Sigmoid colon (tissue), 7 donors: ENCODE measurements around the gene NUFIP2. TPM values are rescaled to one million over a fixed set of nuclear protein-coding genes. Genes with fewer than 3 reads are reported as not detected.
A peak's percentile ranks its signal among the peaks of the same experiment; 100 is the strongest.

Source experiments
- DNase-seq: peaks from one replicate; pipeline ENCODE4 v3.0.0-alpha.2; 2019
- H3K27ac ChIP-seq, 4 donors: fragments of 200-600 bp; sonication (generic); one replicate each; pipeline ENCODE4 v1.5.1; 2016 to 2019; ENCODE audit warnings: mild to moderate bottlenecking in 1 of 4
- H3K27me3 ChIP-seq, 3 donors: fragments of 200-600 bp; sonication (generic); one replicate each; pipeline ENCODE4 v1.5.1; 2019; ENCODE audit warnings: mild to moderate bottlenecking in 1 of 3
- H3K36me3 ChIP-seq, 4 donors: fragments of 200-600 bp; sonication (generic); one replicate each; pipeline ENCODE4 v1.5.1; 2016 to 2019
- H3K4me1 ChIP-seq, 4 donors: fragments of 200-600 bp; sonication (generic); one replicate each; pipeline ENCODE4 v1.5.1; 2017 to 2019
- H3K4me3 ChIP-seq, 4 donors: fragments of 200-600 bp; sonication (generic); one replicate each; pipeline ENCODE4 v1.5.1; 2017 to 2019; ENCODE audit warnings: mild to moderate bottlenecking in 2 of 4, moderate library complexity in 1 of 4
- H3K9me3 ChIP-seq, 4 donors: fragments of 200-600 bp in 3 of 4; sonication (generic) in 3 of 4; one replicate each; pipeline versions ENCODE4 v1.5.1 to v1.6.1; 2013 to 2019
- EP300 ChIP-seq, 4 donors: sonication (generic); formaldehyde crosslinking; IDR thresholded peaks; one replicate each; pipeline ENCODE4 v1.6.1; 2017; ENCODE audit warnings: antibody characterized with exemption in 4 of 4
- POLR2A ChIP-seq, 2 donors: fragments of 450-650 bp; IDR thresholded peaks; one replicate each; pipeline ENCODE4 v1.6.1; 2016; ENCODE audit warnings: antibody characterized with exemption in 2 of 2, mild to moderate bottlenecking in 2 of 2, moderate library complexity in 2 of 2
- POLR2AphosphoS5 ChIP-seq, 4 donors: sonication (generic); formaldehyde crosslinking; IDR thresholded peaks; one replicate each; pipeline ENCODE4 v1.6.1; 2017; ENCODE audit warnings: antibody characterized with exemption in 4 of 4
- WGBS, 2 donors: extraction: QIAGEN DNeasy Blood & Tissue Kit; methylation state at CpG; one replicate each; pipeline ENCODE4 v1.1.7; 2013; 5-methylcytosine and 5-hydroxymethylcytosine counted together
- intact Hi-C: fragments of 100-400 bp; cut with DNase I; formaldehyde crosslinking; loops from one replicate; pipeline ENCODE4 v1.15.1; 2023
- polyA plus RNA-seq, 3 donors: library from polyadenylated mRNA; stranded (reverse); fragments of 200-250 nt; gene quantifications; one replicate each; pipeline ENCODE4 v1.2.3, GENCODE V29; 2013
- total RNA-seq, 4 donors: library from RNA; depleted of rRNA; stranded (reverse); fragments of >200 nt; gene quantifications; one replicate each; pipeline ENCODE4 v1.1.0, GENCODE V29; 2016
- TF ChIP-seq, protein P1 (sequence below), 4 experiments: fragments of 450-650 bp in 3 of 4; fragments of 200-600 bp in 1 of 4; IDR thresholded peaks; one replicate each; pipeline ENCODE4 v1.5.1; 2016 to 2019; ENCODE audit warnings: antibody characterized with exemption in 4 of 4, mild to moderate bottlenecking in 3 of 4, moderate library complexity in 2 of 4
- donor health status: healthy with polysubstance abuse.
- donor health status: Bipolar disorder and iron deficiency.
- donor health status: healthy.

Gene NUFIP2
- total and polyA plus RNA-seq, 7 donors = 6.6 to 30.7 (median 26.5) TPM

DNA sequence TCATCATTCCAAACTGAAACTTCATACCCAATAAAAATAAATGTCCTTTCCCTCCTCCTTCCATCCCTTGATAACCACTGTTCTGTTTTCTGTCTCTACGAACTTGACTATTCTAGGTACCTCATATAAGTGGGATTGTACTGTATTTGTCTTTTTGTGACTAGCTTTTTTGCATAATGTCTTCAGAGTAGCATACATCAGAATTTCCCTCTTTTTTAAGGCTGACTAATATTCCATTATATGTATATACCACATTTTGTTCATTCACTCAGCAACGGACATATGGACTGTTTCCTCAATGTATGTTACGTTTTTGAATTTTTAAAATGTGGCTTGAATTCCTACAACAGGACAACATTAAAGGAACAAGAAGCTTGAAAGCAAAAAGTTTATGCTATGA, 1.5 kb upstream of the NUFIP2 start:
- H3K9me3 ChIP-seq = no peaks in the 10 kb centered on the region
- H3K36me3 ChIP-seq = no peaks in the 10 kb centered on the region
- no peak overlapping the region for H3K4me3 ChIP-seq
- no peak for TF ChIP-seq POLR2AphosphoS5 (IDR thresholded peaks at IDR 0.05)
- TF ChIP-seq POLR2A (IDR thresholded peaks at IDR 0.05) = no peak
- TF ChIP-seq, protein P1, sequence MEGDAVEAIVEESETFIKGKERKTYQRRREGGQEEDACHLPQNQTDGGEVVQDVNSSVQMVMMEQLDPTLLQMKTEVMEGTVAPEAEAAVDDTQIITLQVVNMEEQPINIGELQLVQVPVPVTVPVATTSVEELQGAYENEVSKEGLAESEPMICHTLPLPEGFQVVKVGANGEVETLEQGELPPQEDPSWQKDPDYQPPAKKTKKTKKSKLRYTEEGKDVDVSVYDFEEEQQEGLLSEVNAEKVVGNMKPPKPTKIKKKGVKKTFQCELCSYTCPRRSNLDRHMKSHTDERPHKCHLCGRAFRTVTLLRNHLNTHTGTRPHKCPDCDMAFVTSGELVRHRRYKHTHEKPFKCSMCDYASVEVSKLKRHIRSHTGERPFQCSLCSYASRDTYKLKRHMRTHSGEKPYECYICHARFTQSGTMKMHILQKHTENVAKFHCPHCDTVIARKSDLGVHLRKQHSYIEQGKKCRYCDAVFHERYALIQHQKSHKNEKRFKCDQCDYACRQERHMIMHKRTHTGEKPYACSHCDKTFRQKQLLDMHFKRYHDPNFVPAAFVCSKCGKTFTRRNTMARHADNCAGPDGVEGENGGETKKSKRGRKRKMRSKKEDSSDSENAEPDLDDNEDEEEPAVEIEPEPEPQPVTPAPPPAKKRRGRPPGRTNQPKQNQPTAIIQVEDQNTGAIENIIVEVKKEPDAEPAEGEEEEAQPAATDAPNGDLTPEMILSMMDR (IDR thresholded peaks at IDR 0.05) = no peak
- no peak for TF ChIP-seq EP300 (IDR thresholded peaks at IDR 0.05)
- intact Hi-C loops = loop anchor here (10.0 kb wide), 1 partner anchor 571 kb away; the partner anchor contains the start of genes NEK8 and TLCD1
- peaks cover 0 to 22% (median 21%) of the 10 kb centered on the region in 4 donors for H3K4me1 ChIP-seq
- H3K27me3 ChIP-seq = no peaks in the 10 kb centered on the region
- 96% methylated on average over 3 of the region's 3 CpGs for WGBS, 2 donors
- H3K27ac ChIP-seq = peak overlapping the region in 3 of 4 donors; percentile 99 to 100 (median 100)
- DNase-seq = no peak

DNA sequence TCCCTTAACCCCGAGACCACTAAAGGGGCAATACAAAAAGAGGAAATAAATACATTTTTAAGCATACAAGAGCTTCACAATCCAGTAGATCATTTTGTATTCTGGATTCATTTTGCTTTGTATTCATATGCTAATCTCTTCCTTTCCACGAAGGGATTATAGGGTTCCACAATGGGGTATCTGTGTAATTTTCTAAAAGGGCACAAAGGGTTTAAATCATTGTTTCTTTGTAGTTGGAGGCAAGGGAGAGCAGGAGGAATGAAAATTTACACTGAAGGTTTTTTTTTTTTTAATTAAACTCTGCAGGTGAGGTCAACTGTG, 592 bp upstream of the NUFIP2 start:
- H3K9me3 ChIP-seq = no peaks in the 10 kb centered on the region

DNA sequence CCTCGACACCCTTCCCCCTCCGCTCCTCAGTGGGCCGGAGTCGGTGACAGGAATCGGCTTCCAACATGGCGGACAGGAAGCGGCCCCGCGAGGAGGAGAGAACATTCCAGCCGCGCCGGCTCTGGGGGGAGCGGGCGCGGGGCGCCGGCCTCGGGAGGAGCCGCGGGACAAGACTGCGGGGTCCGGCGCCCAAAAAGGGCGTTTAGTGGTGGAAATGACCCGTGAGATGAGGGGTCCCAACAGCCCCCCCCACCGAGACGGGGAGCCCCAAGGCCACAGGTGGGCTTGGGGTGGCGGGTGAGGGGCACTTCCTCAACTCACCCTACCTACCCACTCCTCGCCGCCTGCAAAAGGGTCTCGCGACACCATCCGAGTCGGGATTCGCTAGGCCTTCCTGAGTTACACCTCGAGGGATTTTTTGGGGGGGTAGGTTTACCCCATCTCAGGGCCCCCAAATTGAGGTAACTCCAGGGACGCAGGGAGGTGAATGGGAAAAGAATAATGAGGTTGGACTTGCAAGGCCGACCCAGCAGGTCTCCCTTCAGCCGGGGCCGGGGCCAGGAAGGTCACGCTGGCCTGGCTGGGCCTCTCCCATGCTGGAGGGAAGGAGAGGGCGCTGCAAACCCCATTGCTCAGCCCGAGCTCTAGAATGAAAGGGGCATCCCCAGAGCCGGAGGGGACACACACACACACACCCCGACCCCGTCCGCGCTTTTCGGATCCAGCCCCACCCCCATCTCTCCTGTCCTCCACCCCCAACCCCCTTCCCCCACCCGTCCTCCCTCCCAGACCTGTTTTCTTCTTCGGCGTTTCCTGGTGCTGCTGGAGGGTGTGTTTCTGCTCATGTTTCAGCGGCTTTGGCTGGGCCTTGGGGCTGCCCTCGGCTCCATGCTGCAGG, 707 bp downstream of the NUFIP2 start:
- WGBS, 2 donors = 0% methylated on average over 54 of the region's 54 CpGs
- Histone ChIP-seq H3K9me3 (no peaks in the 10 kb centered on the region), H3K4me3 (peak overlapping the region; percentile 87 to 98 (median 92)), H3K27ac (peak overlapping the region; percentile 96 to 100 (median 100)), H3K27me3 (no peaks in the 10 kb centered on the region), H3K36me3 (no peaks in the 10 kb centered on the region), H3K4me1 (peaks cover 0 to 44% (median 42%) of the 10 kb centered on the region in 4 donors)
- intact Hi-C loops = loop anchor here (5.0 to 10.0 kb wide), 3 partner anchors 76 to 568 kb away; partner anchors contain the start of genes ABHD15, NEK8, TLCD1 and TP53I13
- DNase-seq = peak; percentile 82
- TF ChIP-seq POLR2AphosphoS5 (IDR thresholded peaks at IDR 0.05) = peak in 2 of 4 donors; percentile 20 to 23
- TF ChIP-seq, protein P1 (IDR thresholded peaks at IDR 0.05) = no peak

More for the DNA sequence above, 592 bp upstream of the NUFIP2 start:
- Histone ChIP-seq H3K27ac (peak overlapping the region; percentile 96 to 100 (median 100)), H3K27me3 (no peaks in the 10 kb centered on the region), H3K36me3 (no peaks in the 10 kb centered on the region), H3K4me1 (peaks cover 0 to 31% (median 30%) of the 10 kb centered on the region in 4 donors), H3K4me3 (peak overlapping the region; percentile 87 to 98 (median 92))
- no peak for TF ChIP-seq POLR2A (IDR thresholded peaks at IDR 0.05)
- no peak for TF ChIP-seq EP300 (IDR thresholded peaks at IDR 0.05)
- TF ChIP-seq, protein P1 (IDR thresholded peaks at IDR 0.05) = no peak
- TF ChIP-seq POLR2AphosphoS5 (IDR thresholded peaks at IDR 0.05) = no peak
- DNase-seq = no peak
- 0 to 2% methylated on average over 2 of the region's 2 CpGs for WGBS, 2 donors
- intact Hi-C loops = loop anchor here (5.0 to 10.0 kb wide), 3 partner anchors 77 to 570 kb away; partner anchors contain the start of genes ABHD15, NEK8, TLCD1 and TP53I13

DNA sequence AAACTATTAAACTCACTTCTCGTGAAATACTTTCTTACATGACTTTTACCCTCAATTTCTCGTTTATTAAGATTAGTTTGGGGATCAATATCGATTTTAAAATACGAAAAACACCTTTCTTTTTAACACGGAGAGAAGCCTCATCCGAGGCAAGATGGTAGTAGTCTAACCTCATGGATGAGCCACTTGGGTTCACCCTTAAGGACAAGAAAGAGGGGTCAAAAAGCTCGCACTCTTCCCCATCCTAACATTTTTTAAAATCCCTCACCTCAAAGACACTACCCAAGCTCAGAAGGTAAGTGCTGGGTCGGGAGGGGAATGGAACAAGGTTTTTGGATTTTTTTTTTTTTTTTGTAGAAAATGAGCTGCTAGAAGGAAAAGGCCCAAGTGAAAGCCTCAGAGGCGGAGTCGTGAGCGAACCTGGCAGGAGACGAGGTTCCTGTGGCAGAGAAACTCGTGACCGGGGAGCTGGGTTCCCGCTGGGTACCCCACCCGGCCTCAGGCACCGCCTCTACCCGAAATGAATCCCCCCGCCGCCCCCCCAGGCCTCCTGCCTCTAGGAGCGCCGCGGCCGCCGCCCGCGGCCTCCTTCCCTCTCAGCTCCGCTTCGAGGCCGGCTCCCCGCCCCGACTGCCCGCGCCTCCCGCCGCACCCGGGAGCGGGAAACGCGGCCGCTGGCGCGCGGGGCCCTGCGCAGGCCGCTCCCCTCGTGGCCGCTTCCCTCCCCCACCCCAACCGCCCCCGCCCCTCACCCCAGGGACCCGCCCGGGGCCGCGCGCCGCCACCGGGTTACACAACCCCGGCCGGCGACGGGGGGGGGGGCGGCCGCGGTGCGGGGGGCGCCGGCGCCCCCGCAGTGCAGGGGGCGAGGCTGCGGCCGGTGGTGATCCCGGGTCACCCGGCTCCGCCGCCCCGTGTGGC, 1.6 kb downstream of the NUFIP2 start:
- Histone ChIP-seq H3K4me1 (peaks cover 0 to 53% (median 45%) of the 10 kb centered on the region in 4 donors), H3K27ac (peak overlapping the region; percentile 96 to 100 (median 100)), H3K9me3 (no peaks in the 10 kb centered on the region), H3K4me3 (peak overlapping the region; percentile 87 to 98 (median 92)), H3K27me3 (no peaks in the 10 kb centered on the region), H3K36me3 (peaks cover 0 to 2% (median 0%) of the 10 kb centered on the region in 4 donors)
- DNase-seq = peak; percentile 91
- intact Hi-C loops = loop anchor here (5.0 to 10.0 kb wide), 3 partner anchors 75 to 568 kb away; partner anchors contain the start of genes ABHD15, NEK8, TLCD1 and TP53I13
- WGBS, 2 donors = 1 to 2% methylated on average over 77 of the region's 77 CpGs
- peak in 2 of 4 donors; percentile 35 to 51 for TF ChIP-seq POLR2AphosphoS5 (IDR thresholded peaks at IDR 0.05)
- TF ChIP-seq, protein P1 (IDR thresholded peaks at IDR 0.05) = no peak
